WTC11 (cell line): Measurements from ENCODE around the gene C6orf136.

Source experiments
- CBFB ChIP-seq: sonication (generic); formaldehyde crosslinking; IDR thresholded peaks from 2 replicates; pipeline ENCODE4 v1.8.1; 2022; ENCODE audit warnings: mild to moderate bottlenecking, low read depth, missing genetic modification reagents
- CTCF ChIP-seq: fragments of 200-600 bp; IDR thresholded peaks from 2 replicates; pipeline ENCODE4 v1.8.0; 2022; ENCODE audit warnings: antibody characterized with exemption

DNA sequence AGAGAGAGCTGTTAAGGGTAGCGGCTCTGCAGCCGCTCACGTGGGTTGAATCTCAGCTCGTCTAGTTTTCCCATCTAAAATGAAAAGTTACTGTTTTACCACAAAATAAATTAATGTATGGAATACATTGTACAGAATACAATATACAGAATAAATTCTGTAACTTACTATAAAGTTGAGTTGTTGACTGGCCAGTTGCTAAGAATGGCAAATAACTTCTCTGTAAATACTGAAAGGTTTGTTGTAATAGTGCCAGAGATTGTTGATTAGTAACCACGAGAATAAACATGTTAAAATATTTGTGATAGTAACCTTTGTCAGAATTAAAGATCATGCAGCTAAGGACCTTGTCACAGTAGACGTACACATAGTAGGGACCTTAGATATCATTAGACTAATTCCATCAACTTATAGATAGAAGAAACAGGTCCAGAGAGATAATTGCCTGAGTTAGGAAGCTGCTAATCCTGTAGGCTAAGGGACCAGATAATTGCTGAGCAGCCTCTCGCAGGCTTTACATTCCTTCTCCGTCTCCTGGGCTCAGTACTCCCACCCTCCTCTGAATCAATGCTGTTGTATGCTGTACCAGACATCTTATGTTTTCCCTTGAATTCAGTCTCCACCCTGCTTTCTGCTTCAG is 44.4 kb downstream of the C6orf136 start:
- no peak for TF ChIP-seq CBFB (CRISPR knock-in tag)
- TF ChIP-seq CTCF, result no peak
